CD14-positive monocyte (primary cell): Measurements from ENCODE around the gene RAB22A. TPM values are rescaled to one million over a fixed set of nuclear protein-coding genes. Genes with fewer than 3 reads are reported as not detected.
A peak's percentile ranks its signal among the peaks of the same experiment; 100 is the strongest.

Experiments used
- DNase-seq, 3 donors: peaks; one replicate each; pipeline ENCODE4 v3.0.0-alpha.2; 2011 to 2022
- H2AFZ ChIP-seq: 2 replicates; pipeline ENCODE4 v1.6.0; 2012; ENCODE audit warnings: mild to moderate bottlenecking, low read depth, low read length, inconsistent platforms; ENCODE audit not compliant: insufficient read depth, poor library complexity, severe bottlenecking
- H3K27ac ChIP-seq, 2 donors: 1 replicate in 1 of 2; 2 replicates in 1 of 2; pipeline ENCODE4 v1.5.1; 2012 to 2013; ENCODE audit warnings: low read length in 2 of 2, control low read depth in 1 of 2, inconsistent platforms in 1 of 2, low read depth in 1 of 2, mild to moderate bottlenecking in 1 of 2
- H3K27me3 ChIP-seq, 2 donors: one replicate each; pipeline versions ENCODE4 v1.6.0 to v1.6.1; 2011 to 2013; ENCODE audit warnings: low read length in 2 of 2; ENCODE audit not compliant: control insufficient read depth in 2 of 2, insufficient read depth in 2 of 2
- H3K36me3 ChIP-seq, 2 donors: replicated peaks in 1 of 2; 1 replicate in 1 of 2; 2 replicates in 1 of 2; pipeline versions ENCODE4 v1.5.1 to v1.6.1; 2012 to 2013; ENCODE audit warnings: low read length in 2 of 2, control low read depth in 1 of 2, inconsistent platforms in 1 of 2, mild to moderate bottlenecking in 1 of 2; ENCODE audit not compliant: insufficient read depth in 2 of 2, control insufficient read depth in 1 of 2
- H3K4me1 ChIP-seq, 2 donors: 1 replicate in 1 of 2; 2 replicates in 1 of 2; pipeline versions ENCODE4 v1.5.1 to v1.6.1; 2012 to 2013; ENCODE audit warnings: low read length in 2 of 2, control low read depth in 1 of 2, inconsistent platforms in 1 of 2, mild to moderate bottlenecking in 1 of 2, moderate library complexity in 1 of 2; ENCODE audit not compliant: insufficient read depth in 2 of 2, control insufficient read depth in 1 of 2
- H3K4me2 ChIP-seq: replicated peaks from 2 replicates; pipeline ENCODE3; 2012; ENCODE audit warnings: low read length, moderate library complexity, mild to moderate bottlenecking; ENCODE audit not compliant: poor library complexity, severe bottlenecking; ENCODE audit errors: extremely low read depth
- H3K4me3 ChIP-seq, 3 experiments: fragments of 200-600 bp in 1 of 3; sonication (generic) in 1 of 3; replicated peaks in 1 of 3; 1 replicate in 2 of 3; 2 replicates in 1 of 3; pipeline ENCODE4 v1.5.1; 2011 to 2013; ENCODE audit warnings: low read length in 3 of 3, mild to moderate bottlenecking in 3 of 3, control low read depth in 2 of 3, low read depth in 2 of 3, inconsistent platforms in 1 of 3, moderate library complexity in 1 of 3
- H3K79me2 ChIP-seq: 2 replicates; pipeline ENCODE4 v1.6.0; 2012; ENCODE audit warnings: mild to moderate bottlenecking, control low read depth, inconsistent platforms, low read length, moderate library complexity; ENCODE audit not compliant: insufficient read depth
- H3K9ac ChIP-seq: 2 replicates; pipeline ENCODE4 v1.6.0; 2017; ENCODE audit warnings: low read length, mild to moderate bottlenecking; ENCODE audit not compliant: insufficient read depth, poor library complexity, severe bottlenecking
- H3K9me3 ChIP-seq, 2 donors: replicated peaks in 1 of 2; 1 replicate in 1 of 2; 2 replicates in 1 of 2; pipeline versions ENCODE4 v1.5.1 to v1.6.1; 2012 to 2013; ENCODE audit warnings: low read length in 2 of 2, control low read depth in 1 of 2; ENCODE audit not compliant: control insufficient read depth in 1 of 2, insufficient read depth in 1 of 2
- H4K20me1 ChIP-seq: 2 replicates; pipeline ENCODE4 v1.6.0; 2012; ENCODE audit warnings: mild to moderate bottlenecking, low read length, control low read depth, moderate library complexity; ENCODE audit not compliant: insufficient read depth
- H3K27ac Mint-ChIP-seq, 7 donors: one replicate each; pipeline ENCODE4 v1.8.0; 2020; ENCODE audit warnings: mild to moderate bottlenecking in 7 of 7, mixed read lengths in 7 of 7, moderate library complexity in 6 of 7, inconsistent platforms in 2 of 7
- H3K27me3 Mint-ChIP-seq, 3 donors: one replicate each; pipeline ENCODE4 v1.8.0; 2021 to 2022; ENCODE audit warnings: low read depth in 3 of 3, mild to moderate bottlenecking in 3 of 3, mixed read lengths in 3 of 3, moderate library complexity in 3 of 3, inconsistent platforms in 1 of 3
- H3K36me3 Mint-ChIP-seq, 2 donors: one replicate each; pipeline ENCODE4 v1.8.0; 2020; ENCODE audit warnings: mixed read lengths in 2 of 2, inconsistent platforms in 1 of 2, mild to moderate bottlenecking in 1 of 2
- H3K4me1 Mint-ChIP-seq: one replicate; pipeline ENCODE4 v1.8.0; 2020; ENCODE audit warnings: mild to moderate bottlenecking, mixed read lengths
- H3K4me3 Mint-ChIP-seq, 2 donors: one replicate each; pipeline ENCODE4 v1.8.0; 2020; ENCODE audit warnings: mild to moderate bottlenecking in 2 of 2, mixed read lengths in 2 of 2, moderate library complexity in 1 of 2
- H3K9me3 Mint-ChIP-seq, 7 donors: one replicate each; pipeline ENCODE4 v1.8.0; 2020 to 2022; ENCODE audit warnings: mixed read lengths in 7 of 7, mild to moderate bottlenecking in 6 of 7, moderate library complexity in 6 of 7, inconsistent platforms in 2 of 7
- WGBS: methylation state at CpG from one replicate; pipeline ENCODE4 v1.1.5; 2013; ENCODE audit warnings: missing lambda C conversion rate; ENCODE audit not compliant: insufficient coverage; 5-methylcytosine and 5-hydroxymethylcytosine counted together
- intact Hi-C, 2 donors: fragments of 100-400 bp; cut with micrococcal nuclease; formaldehyde crosslinking; loops; one replicate each; pipeline versions ENCODE4 v1.15.0 to v1.15.1; 2023
- polyA plus RNA-seq, 3 donors: library from polyadenylated mRNA; depleted of rRNA in 1 of 3; unstranded in 2 of 3; stranded (reverse) in 1 of 3; fragments of 300-500 nt in 2 of 3; fragments of >200 nt in 1 of 3; fragmentation: Illumina TruSeq in 2 of 3; gene quantifications; 1 replicate in 2 of 3; 2 replicates in 1 of 3; pipeline ENCODE4 v1.2.3, GENCODE V29; 2012 to 2021
- TF ChIP-seq, protein P1 (sequence below): fragments of 200-600 bp; IDR thresholded peaks from one replicate; pipeline ENCODE4 v1.8.0; 2022; ENCODE audit warnings: antibody characterized with exemption, mild to moderate bottlenecking

RAB22A gene
- polyA plus RNA-seq, 3 donors, result 5.8 to 10.6 (median 9.8) TPM

GRCh38 chr20:58394801-58395200 lies 85.3 kb downstream of the RAB22A start:
- H3K79me2 ChIP-seq, result peaks cover 100% of the 10 kb centered on the region
- H3K4me3 Mint-ChIP-seq, result no peak overlapping the region
- H3K36me3 ChIP-seq, result peaks cover 0 to 20% of the 10 kb centered on the region in 2 donors
- H3K9me3 Mint-ChIP-seq, result no peaks in the 10 kb centered on the region
- H3K27me3 Mint-ChIP-seq, result peaks cover 0 to 2% (median 0%) of the 10 kb centered on the region in 3 donors
- H3K27me3 ChIP-seq, result no peaks in the 10 kb centered on the region
- H4K20me1 ChIP-seq, result peaks cover 73% of the 10 kb centered on the region
- no peak overlapping the region for H3K27ac ChIP-seq
- WGBS, result no CpG with 5 or more reads among the region's 4 CpGs
- H3K4me2 ChIP-seq, result no peak overlapping the region
- H3K4me1 Mint-ChIP-seq, result peaks cover 44% of the 10 kb centered on the region
- no peak overlapping the region for H2AFZ ChIP-seq
- H3K4me1 ChIP-seq, result peaks cover 16 to 24% of the 10 kb centered on the region in 2 donors
- TF ChIP-seq, protein P1, sequence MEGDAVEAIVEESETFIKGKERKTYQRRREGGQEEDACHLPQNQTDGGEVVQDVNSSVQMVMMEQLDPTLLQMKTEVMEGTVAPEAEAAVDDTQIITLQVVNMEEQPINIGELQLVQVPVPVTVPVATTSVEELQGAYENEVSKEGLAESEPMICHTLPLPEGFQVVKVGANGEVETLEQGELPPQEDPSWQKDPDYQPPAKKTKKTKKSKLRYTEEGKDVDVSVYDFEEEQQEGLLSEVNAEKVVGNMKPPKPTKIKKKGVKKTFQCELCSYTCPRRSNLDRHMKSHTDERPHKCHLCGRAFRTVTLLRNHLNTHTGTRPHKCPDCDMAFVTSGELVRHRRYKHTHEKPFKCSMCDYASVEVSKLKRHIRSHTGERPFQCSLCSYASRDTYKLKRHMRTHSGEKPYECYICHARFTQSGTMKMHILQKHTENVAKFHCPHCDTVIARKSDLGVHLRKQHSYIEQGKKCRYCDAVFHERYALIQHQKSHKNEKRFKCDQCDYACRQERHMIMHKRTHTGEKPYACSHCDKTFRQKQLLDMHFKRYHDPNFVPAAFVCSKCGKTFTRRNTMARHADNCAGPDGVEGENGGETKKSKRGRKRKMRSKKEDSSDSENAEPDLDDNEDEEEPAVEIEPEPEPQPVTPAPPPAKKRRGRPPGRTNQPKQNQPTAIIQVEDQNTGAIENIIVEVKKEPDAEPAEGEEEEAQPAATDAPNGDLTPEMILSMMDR, result no peak
- no peak for DNase-seq
- H3K27ac Mint-ChIP-seq, result no peak overlapping the region
- no peaks in the 10 kb centered on the region for H3K9me3 ChIP-seq
- no peak overlapping the region for H3K9ac ChIP-seq
- no peak overlapping the region for H3K4me3 ChIP-seq
- intact Hi-C loops, result loop anchor here in 1 of 2 donors (5.0 kb wide), 1 partner anchor 88 kb away; the partner anchor contains the start of gene RAB22A
- H3K36me3 Mint-ChIP-seq, result peaks cover 15 to 35% of the 10 kb centered on the region in 2 donors

DNA sequence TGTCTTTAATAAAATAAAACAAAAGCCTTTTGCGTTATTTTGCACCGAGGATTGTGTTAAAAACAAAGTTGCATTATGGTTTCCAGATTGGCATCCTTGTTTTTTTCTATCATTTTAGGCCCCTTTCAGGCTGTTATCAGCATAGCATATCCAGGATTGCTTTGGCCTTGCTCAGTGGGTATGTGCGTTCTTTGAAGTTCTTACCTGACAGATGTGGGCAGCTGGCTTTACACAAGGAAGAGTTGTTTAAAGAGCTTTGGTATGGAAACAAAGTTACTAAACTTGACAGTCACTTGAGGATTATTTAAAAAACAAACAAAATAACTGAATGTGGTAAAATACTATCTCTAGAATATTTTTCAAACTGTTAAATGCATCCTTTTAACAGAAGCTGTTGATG lies 86.1 kb downstream of the RAB22A start:
- intact Hi-C loops, result no loop called here
- TF ChIP-seq, protein P1, result no peak
- Histone ChIP-seq H3K9ac (no peak overlapping the region), H3K4me1 (peaks cover 8 to 16% of the 10 kb centered on the region in 2 donors), H3K4me3 (no peak overlapping the region), H3K9me3 (no peaks in the 10 kb centered on the region), H3K79me2 (peaks cover 100% of the 10 kb centered on the region), H4K20me1 (peaks cover 81% of the 10 kb centered on the region), H3K27ac (peak overlapping the region in 1 of 2 donors; percentile 15), H3K4me2 (no peak overlapping the region), H2AFZ (no peak overlapping the region), H3K36me3 (peaks cover 0 to 20% of the 10 kb centered on the region in 2 donors), H3K27me3 (no peaks in the 10 kb centered on the region)
- peaks cover 0 to 2% (median 0%) of the 10 kb centered on the region in 3 donors for H3K27me3 Mint-ChIP-seq
- no peak for DNase-seq
- no peak overlapping the region for H3K4me3 Mint-ChIP-seq
- 100% methylated on average over 3 of the region's 3 CpGs for WGBS
- peaks cover 42% of the 10 kb centered on the region for H3K4me1 Mint-ChIP-seq
- H3K36me3 Mint-ChIP-seq, result peaks cover 15 to 31% of the 10 kb centered on the region in 2 donors
- peak overlapping the region in 1 of 7 donors; percentile 56 for H3K27ac Mint-ChIP-seq
- H3K9me3 Mint-ChIP-seq, result no peaks in the 10 kb centered on the region
